HFFc6 (cell line): ENCODE data around the gene PRSS50. TPM values are rescaled to one million over a fixed set of nuclear protein-coding genes. Genes with fewer than 3 reads are reported as not detected.
"Not testable (repeated sequence)": the region's sequence is repeated elsewhere in the genome, so short reads cannot be mapped to it uniquely, and the experiment has no call there.

ENCODE experiments used
- DNase-seq: peaks from one replicate; pipeline ENCODE4 v3.0.0-alpha.2; 2018
- H3K27ac Mint-ChIP-seq: 2 replicates; pipeline ENCODE4 v1.8.0; 2020; ENCODE audit warnings: mild to moderate bottlenecking, mixed read lengths
- H3K27me3 Mint-ChIP-seq: 2 replicates; pipeline ENCODE4 v1.8.0; 2021; ENCODE audit warnings: mild to moderate bottlenecking, moderate library complexity, mixed read lengths; ENCODE audit not compliant: insufficient read depth
- H3K36me3 Mint-ChIP-seq: 2 replicates; pipeline ENCODE4 v1.8.0; 2021; ENCODE audit warnings: low read depth, mixed read lengths
- H3K4me1 Mint-ChIP-seq: 2 replicates; pipeline ENCODE4 v1.8.0; 2020; ENCODE audit warnings: low read depth, mixed read lengths
- H3K4me3 Mint-ChIP-seq: 2 replicates; pipeline ENCODE4 v1.8.0; 2020; ENCODE audit warnings: mild to moderate bottlenecking, moderate library complexity, mixed read lengths
- H3K9me3 Mint-ChIP-seq: 2 replicates; pipeline ENCODE4 v1.8.0; 2020; ENCODE audit warnings: mild to moderate bottlenecking, mixed read lengths
- total RNA-seq, 6 experiments: library from RNA; stranded (reverse); fragmentation: NEBNext Ultra II Directional; extraction: Animal tissue kit (Norgen Biotek cat#: 25700); gene quantifications; 2 replicates in 1 of 6; 3 replicates in 5 of 6; pipeline ENCODE4 v1.2.3, GENCODE V29; 2021
- TF ChIP-seq, protein P1 (sequence below): fragments of 200-600 bp; sonication (generic); IDR thresholded peaks from 2 replicates; pipeline ENCODE4 v1.5.0; 2021; ENCODE audit warnings: antibody characterized with exemption, mild to moderate bottlenecking

Gene PRSS50
- total RNA-seq, 6 experiments from 2014 or later = not detected

DNA sequence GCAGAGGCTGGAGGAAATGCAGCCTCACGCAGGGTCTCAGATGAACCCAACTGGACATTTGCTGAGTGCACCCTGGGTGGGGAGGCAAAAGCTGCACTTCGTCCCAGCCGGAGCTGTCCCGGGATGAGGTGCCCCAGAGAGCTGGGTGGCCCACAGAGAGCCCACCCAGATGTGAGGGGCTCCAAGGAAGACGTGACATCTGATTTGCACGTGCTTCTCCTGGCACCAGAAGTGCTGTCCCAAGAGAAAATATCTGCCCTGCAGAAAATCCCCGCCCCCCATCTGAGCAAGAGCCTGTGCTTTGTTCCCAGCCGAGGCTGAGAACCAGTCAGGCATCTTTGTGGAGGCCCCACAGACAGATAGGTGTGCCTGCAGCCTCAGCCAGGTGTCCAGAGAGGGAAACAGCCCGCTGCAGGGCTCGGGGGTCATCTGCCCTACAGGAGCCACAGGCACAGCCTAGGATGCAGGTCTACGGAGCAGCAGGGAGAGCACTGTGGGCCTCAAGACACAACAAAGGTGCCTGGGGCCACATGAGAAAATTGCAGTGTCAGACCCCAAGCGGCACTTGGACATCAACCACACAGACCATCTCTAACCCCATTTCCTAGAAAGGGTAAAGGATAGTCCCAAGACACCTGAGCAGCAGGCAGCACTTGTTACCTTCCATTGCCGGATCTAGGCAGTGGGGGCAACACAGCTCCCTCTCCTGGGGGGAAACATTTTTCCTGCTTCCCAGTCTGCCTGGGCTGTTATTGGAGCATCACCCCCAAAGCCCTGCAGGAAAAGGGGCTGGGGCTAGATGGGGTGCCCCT is 10.7 kb downstream of the PRSS50 start:
- DNase-seq = no peak
- H3K27ac Mint-ChIP-seq = no peak overlapping the region
- H3K4me3 Mint-ChIP-seq = no peak overlapping the region
- H3K27me3 Mint-ChIP-seq = peaks cover 31% of the 10 kb centered on the region
- TF ChIP-seq, protein P1, sequence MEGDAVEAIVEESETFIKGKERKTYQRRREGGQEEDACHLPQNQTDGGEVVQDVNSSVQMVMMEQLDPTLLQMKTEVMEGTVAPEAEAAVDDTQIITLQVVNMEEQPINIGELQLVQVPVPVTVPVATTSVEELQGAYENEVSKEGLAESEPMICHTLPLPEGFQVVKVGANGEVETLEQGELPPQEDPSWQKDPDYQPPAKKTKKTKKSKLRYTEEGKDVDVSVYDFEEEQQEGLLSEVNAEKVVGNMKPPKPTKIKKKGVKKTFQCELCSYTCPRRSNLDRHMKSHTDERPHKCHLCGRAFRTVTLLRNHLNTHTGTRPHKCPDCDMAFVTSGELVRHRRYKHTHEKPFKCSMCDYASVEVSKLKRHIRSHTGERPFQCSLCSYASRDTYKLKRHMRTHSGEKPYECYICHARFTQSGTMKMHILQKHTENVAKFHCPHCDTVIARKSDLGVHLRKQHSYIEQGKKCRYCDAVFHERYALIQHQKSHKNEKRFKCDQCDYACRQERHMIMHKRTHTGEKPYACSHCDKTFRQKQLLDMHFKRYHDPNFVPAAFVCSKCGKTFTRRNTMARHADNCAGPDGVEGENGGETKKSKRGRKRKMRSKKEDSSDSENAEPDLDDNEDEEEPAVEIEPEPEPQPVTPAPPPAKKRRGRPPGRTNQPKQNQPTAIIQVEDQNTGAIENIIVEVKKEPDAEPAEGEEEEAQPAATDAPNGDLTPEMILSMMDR = peak; percentile 31; the same call in 1 of the 2 replicates
- no peaks in the 10 kb centered on the region for H3K9me3 Mint-ChIP-seq
- H3K4me1 Mint-ChIP-seq = peaks cover 11% of the 10 kb centered on the region
- no peaks in the 10 kb centered on the region for H3K36me3 Mint-ChIP-seq

GRCh38 chr3:46705751-46706552 is 11.7 kb downstream of the PRSS50 start:
- Mint-ChIP-seq H3K27ac (no peak overlapping the region), H3K36me3 (no peaks in the 10 kb centered on the region), H3K9me3 (no peaks in the 10 kb centered on the region), H3K4me1 (peaks cover 11% of the 10 kb centered on the region), H3K4me3 (no peak overlapping the region), H3K27me3 (peaks cover 32% of the 10 kb centered on the region)
- TF ChIP-seq, protein P1 = no peak
- DNase-seq = peak; percentile 40

DNA sequence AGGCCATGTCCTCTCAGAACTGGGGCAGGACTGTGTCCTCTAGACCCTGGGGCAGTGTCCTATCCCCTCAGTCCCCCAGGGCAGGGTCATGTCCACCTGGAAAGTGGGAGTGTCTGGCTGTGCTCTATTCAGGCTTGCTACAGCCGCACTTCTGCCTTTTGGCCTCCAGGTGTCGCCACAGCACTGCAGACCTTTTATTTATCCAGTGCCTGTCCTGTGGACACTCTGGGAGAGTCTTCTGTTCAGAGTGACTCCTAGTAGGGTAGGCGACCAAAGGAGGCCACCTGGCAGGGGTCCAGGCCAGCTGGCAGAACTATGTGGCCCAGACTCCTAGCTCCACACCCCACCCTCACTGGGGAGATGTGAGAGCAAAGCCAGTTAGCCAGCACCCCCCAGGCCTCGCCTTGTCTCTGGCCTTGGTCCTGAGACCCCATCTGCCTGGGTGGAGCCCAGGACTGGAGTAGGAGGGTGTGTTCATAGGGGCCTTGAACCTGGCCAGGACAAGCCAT is 12.6 kb downstream of the PRSS50 start:
- H3K27ac Mint-ChIP-seq = no peak overlapping the region
- H3K4me3 Mint-ChIP-seq = no peak overlapping the region
- TF ChIP-seq, protein P1 = peak; percentile 98
- H3K4me1 Mint-ChIP-seq = peaks cover 11% of the 10 kb centered on the region
- H3K9me3 Mint-ChIP-seq = no peaks in the 10 kb centered on the region
- peak; percentile 61 for DNase-seq
- H3K27me3 Mint-ChIP-seq = peaks cover 37% of the 10 kb centered on the region
- no peaks in the 10 kb centered on the region for H3K36me3 Mint-ChIP-seq

- H3K27ac Mint-ChIP-seq, H3K36me3 Mint-ChIP-seq, H3K4me3 Mint-ChIP-seq, H3K9me3 Mint-ChIP-seq, DNase-seq: not testable (repeated sequence)
- peaks cover 11% of the 10 kb centered on the region for H3K4me1 Mint-ChIP-seq
- H3K27me3 Mint-ChIP-seq = peaks cover 32% of the 10 kb centered on the region
Measured at GRCh38 chr3:46704346-46704745, 13.3 kb downstream of the PRSS50 start.

GRCh38 chr3:46703013-46703520 is 14.6 kb downstream of the PRSS50 start:
- H3K4me3 Mint-ChIP-seq = no peak overlapping the region
- TF ChIP-seq, protein P1 = no peak
- H3K4me1 Mint-ChIP-seq = peaks cover 11% of the 10 kb centered on the region
- peaks cover 32% of the 10 kb centered on the region for H3K27me3 Mint-ChIP-seq
- no peak for DNase-seq
- no peak overlapping the region for H3K27ac Mint-ChIP-seq
- H3K9me3 Mint-ChIP-seq = no peaks in the 10 kb centered on the region
- no peaks in the 10 kb centered on the region for H3K36me3 Mint-ChIP-seq
